ENCODE data around the gene COL4A2. TPM values are rescaled to one million over a fixed set of nuclear protein-coding genes. Genes with fewer than 3 reads are reported as not detected.

The COL4A2 gene
- 417 TPM for total RNA-seq

GRCh38 chr13:110306960-110307766 lies at the start of gene COL4A2, which contains the start of gene COL4A1:
Gene COL4A2 (plus strand): TSS chr13:110307284. CDS start chr13:110307904, 620 bp downstream.
Gene COL4A1 (minus strand): TSS chr13:110307157. CDS start chr13:110307027, 130 bp downstream.
- ATAC-seq (peak; percentile 81), DNase-seq (ENCODE audit: low spot score) (peak; percentile 90)
- intact Hi-C loops (cut with DNase I) = loop anchor here (10.0 kb wide), 1 partner anchor 62 kb away; no protein-coding TSS in a partner anchor

GRCh38 chr13:110257408-110257807 lies 49.7 kb upstream of the COL4A2 start:
- DNase-seq (ENCODE audit: low spot score) (no peak), ATAC-seq (no peak)
- intact Hi-C loops (cut with DNase I) = no loop called here

- ATAC-seq (no peak), DNase-seq (ENCODE audit: low spot score) (no peak)
- intact Hi-C loops (cut with DNase I) = no loop called here
These were observed 48.0 kb upstream of the COL4A2 start for GRCh38 chr13:110258876-110259631.

GRCh38 chr13:110259651-110260050 lies 47.4 kb upstream of the COL4A2 start:
- intact Hi-C loops (cut with DNase I) = no loop called here
- DNase-seq (ENCODE audit: low spot score) (no peak), ATAC-seq (no peak)

- intact Hi-C loops (cut with DNase I) = no loop called here
These were observed 45.7 kb upstream of the COL4A2 start for GRCh38 chr13:110261166-110262081.

DNA sequence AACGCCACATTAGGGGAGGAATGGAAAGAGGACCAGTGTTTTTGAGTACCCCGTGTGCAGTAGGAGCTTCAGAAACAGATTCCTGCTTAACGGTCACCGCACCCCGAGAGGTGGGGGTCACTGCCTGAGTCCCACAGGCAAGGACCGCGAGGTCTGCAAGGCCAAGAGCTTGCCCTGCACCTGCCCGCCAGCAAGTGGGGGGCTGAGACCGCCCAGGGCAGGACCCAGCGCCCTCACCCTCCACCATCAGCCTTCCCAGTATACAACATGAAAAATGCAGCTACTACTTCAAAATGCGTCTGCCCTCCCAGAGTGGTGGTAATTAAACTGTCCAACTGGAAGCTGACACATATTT lies 45.0 kb upstream of the COL4A2 start:
- ATAC-seq = no peak

More at GRCh38 chr13:110261166-110262081, 45.7 kb upstream of the COL4A2 start:
- DNase-seq (ENCODE audit: low spot score) = no peak
- ATAC-seq = no peak

DNA sequence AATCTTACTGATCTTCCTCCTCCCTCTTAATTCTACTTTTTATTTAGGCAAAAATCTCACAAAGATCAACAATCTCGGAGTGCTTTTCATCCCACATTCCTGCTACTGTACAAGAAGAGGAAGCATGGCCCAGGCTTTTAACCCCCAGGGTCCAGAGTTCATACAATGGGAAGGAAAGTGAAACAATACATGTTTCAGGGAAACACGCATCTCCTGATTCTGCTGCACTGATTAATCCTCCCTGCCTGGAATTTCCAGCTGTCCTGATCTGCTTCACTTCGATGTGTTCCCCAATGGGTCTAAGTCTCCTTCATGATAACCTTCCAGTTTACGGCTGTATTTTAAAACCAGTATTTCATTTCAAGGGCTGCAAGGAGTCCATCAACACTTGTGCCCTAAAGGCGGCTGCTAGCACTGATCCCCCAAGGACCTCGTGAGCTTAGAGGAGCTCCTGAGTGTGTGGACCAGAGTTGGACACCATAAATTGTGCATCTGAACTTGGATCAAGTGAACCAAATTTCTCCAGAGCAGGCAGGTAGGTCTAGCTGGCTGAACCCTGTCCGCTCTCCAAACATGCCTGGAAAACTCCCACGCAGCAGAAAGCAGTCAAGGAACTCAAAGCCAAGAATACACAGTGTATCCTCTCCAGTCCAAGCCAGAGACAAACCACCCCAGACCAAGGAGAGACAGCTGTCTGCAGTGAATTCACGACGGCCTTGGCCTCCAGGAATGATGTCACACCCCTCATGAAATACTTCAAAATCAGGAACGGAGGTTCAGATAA lies 44.4 kb upstream of the COL4A2 start:
- ATAC-seq (peak; percentile 48), DNase-seq (ENCODE audit: low spot score) (no peak)
- intact Hi-C loops (cut with DNase I) = no loop called here

More for the DNA sequence above, 45.0 kb upstream of the COL4A2 start:
- DNase-seq (ENCODE audit: low spot score) = no peak
- intact Hi-C loops (cut with DNase I) = no loop called here

DNA sequence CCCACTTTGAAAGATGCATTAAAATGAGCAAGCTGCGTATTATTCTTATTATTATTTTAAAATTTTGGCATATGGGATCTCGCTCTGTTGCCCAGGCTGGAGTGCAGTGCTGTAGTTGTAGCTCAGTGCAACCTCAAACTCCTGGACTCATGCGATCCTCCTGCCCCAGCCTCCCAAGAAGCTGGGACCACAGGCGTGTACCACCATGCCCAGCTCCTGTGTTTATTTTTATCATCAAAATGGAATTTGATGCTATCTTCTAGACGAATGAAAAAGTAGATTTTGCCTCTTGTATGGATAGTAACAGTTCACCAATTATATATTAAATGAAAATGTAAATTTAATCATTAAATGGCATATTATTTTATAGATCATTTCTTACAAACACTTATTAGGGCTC lies 43.7 kb upstream of the COL4A2 start:
- intact Hi-C loops (cut with DNase I) = no loop called here
- no peak for DNase-seq (ENCODE audit: low spot score)
- ATAC-seq = no peak

DNA sequence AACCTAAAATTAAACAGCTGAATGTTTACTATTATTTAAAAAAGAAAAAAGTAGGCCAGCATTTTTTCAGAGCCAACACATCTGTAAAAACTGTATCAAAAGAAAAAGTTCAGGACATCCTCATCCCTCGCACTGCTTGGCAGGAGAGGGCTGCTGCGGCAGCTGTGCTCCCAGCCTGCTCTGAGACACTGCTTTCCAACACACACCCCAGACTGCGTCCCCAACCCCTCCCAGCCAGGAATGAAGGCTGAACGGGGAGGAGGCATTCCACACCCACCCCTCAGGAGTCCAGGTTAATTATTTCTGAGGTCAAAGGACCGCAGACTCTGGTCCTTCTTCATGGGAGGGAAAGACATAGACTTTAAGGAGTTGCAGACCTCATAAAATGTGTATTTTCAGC lies 43.2 kb upstream of the COL4A2 start:
- intact Hi-C loops (cut with DNase I) = no loop called here
- peak; percentile 59 for DNase-seq (ENCODE audit: low spot score)
- peak; percentile 88 for ATAC-seq

GRCh38 chr13:110264685-110265275 lies 42.3 kb upstream of the COL4A2 start:
- DNase-seq (ENCODE audit: low spot score) (peak; percentile 55), ATAC-seq (no peak)
- intact Hi-C loops (cut with DNase I) = no loop called here

GRCh38 chr13:110265341-110265681 lies 41.8 kb upstream of the COL4A2 start:
- ATAC-seq (no peak), DNase-seq (ENCODE audit: low spot score) (peak; percentile 55)
- intact Hi-C loops (cut with DNase I) = no loop called here

DNA sequence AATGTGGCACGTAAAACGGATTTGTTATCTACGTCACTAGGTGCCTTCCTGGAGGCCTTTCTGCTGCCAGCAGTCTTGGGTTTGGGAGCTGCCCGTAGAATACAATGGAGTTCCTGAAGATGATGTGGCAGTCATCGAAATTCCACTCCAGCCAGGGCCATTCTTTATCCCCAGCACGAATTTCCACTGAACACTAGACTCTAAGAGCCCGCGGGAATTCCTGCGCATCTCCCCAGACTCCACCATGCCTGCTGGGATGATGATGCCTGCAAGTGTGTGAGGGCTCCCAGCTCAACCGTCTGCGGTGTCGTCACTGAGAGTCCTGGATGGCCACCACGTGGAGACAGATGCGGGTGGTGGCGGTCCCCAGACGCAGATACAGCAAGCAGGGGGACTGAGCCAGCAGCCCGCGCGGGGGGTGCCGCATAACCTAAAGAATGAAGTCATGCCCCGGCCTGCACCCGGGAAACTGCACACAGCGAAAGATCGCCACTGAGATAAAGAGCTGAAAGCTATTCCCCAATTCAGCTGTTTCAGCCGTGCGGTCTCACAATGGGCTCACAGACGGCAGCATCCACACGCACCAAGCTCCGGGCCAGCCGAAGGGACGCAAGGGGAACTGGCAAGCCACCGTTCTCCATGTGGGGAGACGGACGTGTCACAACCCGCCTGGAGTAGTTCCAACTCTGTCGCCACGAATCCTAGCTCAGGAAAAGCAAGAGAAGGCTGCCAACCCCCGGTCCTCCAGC lies 41.2 kb upstream of the COL4A2 start:
- ATAC-seq = no peak

GRCh38 chr13:110266431-110266809 lies 40.7 kb upstream of the COL4A2 start:
- DNase-seq (ENCODE audit: low spot score) (no peak), ATAC-seq (no peak)
- intact Hi-C loops (cut with DNase I) = no loop called here

More for the DNA sequence above, 41.2 kb upstream of the COL4A2 start:
- peak; percentile 79 for DNase-seq (ENCODE audit: low spot score)
- intact Hi-C loops (cut with DNase I) = no loop called here

GRCh38 chr13:110266983-110267382 lies 40.1 kb upstream of the COL4A2 start:
- ATAC-seq = no peak

DNA sequence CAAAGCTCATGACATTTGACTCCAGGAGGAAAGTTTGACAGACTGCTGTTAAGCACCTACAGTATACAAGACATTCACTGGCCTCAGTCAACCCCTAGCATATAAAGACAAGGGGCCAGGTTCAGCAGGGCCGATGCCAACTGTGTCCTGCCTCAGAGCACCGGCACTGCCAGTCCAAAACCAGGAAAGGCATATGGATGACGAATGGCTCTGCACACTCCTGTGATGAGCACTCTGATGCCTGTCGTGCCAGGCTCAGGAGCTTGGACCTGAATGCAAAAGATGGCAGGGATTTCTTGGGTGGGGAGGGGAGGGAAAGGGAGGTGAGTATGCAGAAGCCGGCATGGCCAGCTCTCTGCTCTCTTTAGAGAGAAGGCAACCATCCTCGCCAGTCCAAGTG lies 39.0 kb upstream of the COL4A2 start:
- ATAC-seq = no peak
- intact Hi-C loops (cut with DNase I) = no loop called here
- DNase-seq (ENCODE audit: low spot score) = no peak

More at GRCh38 chr13:110266983-110267382, 40.1 kb upstream of the COL4A2 start:
- intact Hi-C loops (cut with DNase I) = no loop called here
- DNase-seq (ENCODE audit: low spot score) = peak; percentile 52

- ATAC-seq (no peak), DNase-seq (ENCODE audit: low spot score) (no peak)
- intact Hi-C loops (cut with DNase I) = no loop called here
These were observed 38.4 kb upstream of the COL4A2 start for GRCh38 chr13:110268576-110269185.

Data from sciatic nerve (tissue), 2 donors.